HG02943 (cell line): Measurements from ENCODE around the gene PM20D1.
"Not testable (repeated sequence)": the region's sequence is repeated elsewhere in the genome, so short reads cannot be mapped to it uniquely, and the experiment has no call there.

ENCODE experiments used
- ATAC-seq: cut with Tn5 transposase; IDR thresholded peaks from one replicate; pipeline ENCODE4 v1.9.1; 2021; ENCODE audit warnings: mild to moderate bottlenecking, low read depth, moderate library complexity; ENCODE audit not compliant: unreplicated experiment

The PM20D1 gene

GRCh38 chr1:205842229-205842628 lies 7.7 kb downstream of the PM20D1 start:
- ATAC-seq = no peak

GRCh38 chr1:205840146-205840923 lies 9.6 kb downstream of the PM20D1 start:
- ATAC-seq = no peak

- no peak for ATAC-seq
These were observed 12.5 kb downstream of the PM20D1 start for GRCh38 chr1:205837382-205837970.

GRCh38 chr1:205834751-205835150 lies 15.2 kb downstream of the PM20D1 start:
- no peak for ATAC-seq

- no peak for ATAC-seq
These were observed 17.6 kb downstream of the PM20D1 start for GRCh38 chr1:205832326-205832751.

GRCh38 chr1:205827623-205828022 lies 22.3 kb downstream of the PM20D1 start:
- no peak for ATAC-seq

- no peak for ATAC-seq
These were observed 22.9 kb downstream of the PM20D1 start for GRCh38 chr1:205826995-205827394.

GRCh38 chr1:205826016-205826806 lies 23.7 kb downstream of the PM20D1 start:
- no peak for ATAC-seq

GRCh38 chr1:205824180-205824579 lies 25.8 kb downstream of the PM20D1 start:
- ATAC-seq = no peak

GRCh38 chr1:205823260-205823659 lies 26.7 kb downstream of the PM20D1 start:
- ATAC-seq = not testable (repeated sequence)

- ATAC-seq = no peak
These were observed 27.5 kb downstream of the PM20D1 start for GRCh38 chr1:205822397-205822796.

GRCh38 chr1:205817988-205818387 lies 31.9 kb downstream of the PM20D1 start:
- ATAC-seq = no peak

- ATAC-seq = no peak
These were observed 32.6 kb downstream of the PM20D1 start for GRCh38 chr1:205817364-205817763.

GRCh38 chr1:205813755-205814058 lies 36.2 kb downstream of the PM20D1 start:
- no peak for ATAC-seq

- ATAC-seq = peak; percentile 82
These were observed 36.8 kb downstream of the PM20D1 start, which contains the start of gene SLC41A1 for GRCh38 chr1:205812878-205813754. Gene SLC41A1 (minus strand): TSS chr1:205813198. CDS start chr1:205810441, 2,757 bp downstream.

- no peak for ATAC-seq
These were observed 37.6 kb downstream of the PM20D1 start for GRCh38 chr1:205812271-205812877.

GRCh38 chr1:205811660-205812059 lies 38.3 kb downstream of the PM20D1 start:
- ATAC-seq = no peak

- ATAC-seq = no peak
These were observed 39.3 kb downstream of the PM20D1 start for GRCh38 chr1:205810448-205811157.

GRCh38 chr1:205809942-205810345 lies 40.0 kb downstream of the PM20D1 start:
- no peak for ATAC-seq
